OCI-LY7 (cell line): Measurements from ENCODE around the gene WFS1. TPM values are rescaled to one million over a fixed set of nuclear protein-coding genes. Genes with fewer than 3 reads are reported as not detected.

ENCODE experiments used
- BruUV-seq: library from RNA; stranded (reverse); fragments of 400-500 nt; replicated peaks from 2 replicates; lab custom pipeline; 2021; lab: Mats Ljungman, UMichigan
- CTCF ChIA-PET: fragments of 300-600 bp; sonication (Branson Sonifier 250); formaldehyde crosslinking; loops from one replicate; lab custom pipeline; 2022; ENCODE audit warnings: antibody characterized with exemption; ENCODE audit not compliant: unreplicated experiment; lab: Charles Lee
- POLR2A ChIA-PET: fragments of 300-600 bp; sonication (Branson Sonifier 250); formaldehyde crosslinking; loops from one replicate; lab custom pipeline; 2022; ENCODE audit warnings: antibody characterized with exemption; lab: Charles Lee
- DNase-seq: peaks from one replicate; pipeline ENCODE4 v3.0.0-alpha.2; 2015; ENCODE audit warnings: low spot score
- H2AFZ ChIP-seq: fragments of 200-600 bp; sonication (generic), shearing (Covaris generic); 2 replicates; pipeline ENCODE4 v1.6.1; 2014; ENCODE audit warnings: mild to moderate bottlenecking, antibody characterized with exemption, low read length, moderate library complexity
- H3K27ac ChIP-seq: fragments of 200-600 bp; sonication (generic); 2 replicates; pipeline ENCODE4 v1.5.1; 2014; ENCODE audit warnings: mixed run types, low read depth, mild to moderate bottlenecking, moderate library complexity, low read length, inconsistent platforms; ENCODE audit not compliant: poor library complexity, severe bottlenecking
- H3K36me3 ChIP-seq: fragments of 200-600 bp; sonication (generic); 2 replicates; pipeline ENCODE4 v1.6.1; 2014; ENCODE audit warnings: mild to moderate bottlenecking, antibody characterized with exemption, low read length, moderate library complexity, mixed read lengths; ENCODE audit not compliant: insufficient read depth
- H3K4me1 ChIP-seq: fragments of 200-600 bp; sonication (generic); 2 replicates; pipeline ENCODE4 v1.5.1; 2014; ENCODE audit warnings: mild to moderate bottlenecking, low read length; ENCODE audit not compliant: insufficient read depth, poor library complexity, severe bottlenecking
- H3K4me2 ChIP-seq: fragments of 200-600 bp; sonication (generic); 2 replicates; pipeline ENCODE4 v1.6.1; 2014; ENCODE audit warnings: mild to moderate bottlenecking, low read length
- H3K4me3 ChIP-seq: fragments of 200-600 bp; sonication (generic); 2 replicates; pipeline ENCODE4 v1.5.1; 2014; ENCODE audit warnings: mild to moderate bottlenecking, low read depth, low read length; ENCODE audit not compliant: poor library complexity, severe bottlenecking
- H3K79me2 ChIP-seq: fragments of 200-600 bp; sonication (generic); 2 replicates; pipeline ENCODE4 v1.6.1; 2016; ENCODE audit warnings: low read depth, mild to moderate bottlenecking, low read length, moderate library complexity, mixed read lengths; ENCODE audit not compliant: insufficient read depth
- H3K9me2 ChIP-seq: fragments of 200-600 bp; sonication (generic); 2 replicates; pipeline ENCODE4 v1.6.1; 2016; ENCODE audit warnings: mild to moderate bottlenecking, low read length, mixed read lengths; ENCODE audit not compliant: insufficient read depth
- H3K9me3 ChIP-seq: fragments of 200-600 bp; sonication (generic); 2 replicates; pipeline ENCODE4 v1.6.1; 2014; ENCODE audit warnings: mild to moderate bottlenecking, mixed run types, low read length, mixed read lengths
- H4K20me1 ChIP-seq: fragments of 200-600 bp; sonication (generic); 2 replicates; pipeline ENCODE4 v1.6.1; 2014; ENCODE audit warnings: mild to moderate bottlenecking, antibody characterized with exemption, low read length, moderate library complexity, mixed read lengths; ENCODE audit not compliant: insufficient read depth
- EZH2phosphoT487 ChIP-seq: fragments of 200-600 bp; sonication (generic); IDR thresholded peaks from 2 replicates; pipeline ENCODE4 v1.6.1; 2018; ENCODE audit warnings: low read depth, borderline replicate concordance, mild to moderate bottlenecking, mixed run types, antibody characterized with exemption, low read length, moderate library complexity, mixed read lengths
- intact Hi-C: fragments of 100-400 bp; cut with micrococcal nuclease; formaldehyde crosslinking; loops from one replicate; pipeline ENCODE4 v1.10.0; 2022; ENCODE audit not compliant: unreplicated experiment
- total RNA-seq, 2 experiments: library from RNA; depleted of rRNA in 1 of 2; stranded (reverse); fragments of >200 nt in 1 of 2; shearing (Covaris generic) in 1 of 2; gene quantifications; 2 replicates each; pipeline ENCODE4 v1.2.3, GENCODE V29; 2014 to 2022
- TF ChIP-seq, protein P1 (sequence below): fragments of 200-600 bp; sonication (generic); conservative IDR thresholded peaks from 2 replicates; pipeline ENCODE4 v1.5.1; 2014; ENCODE audit warnings: mild to moderate bottlenecking, antibody characterized with exemption, low read length, moderate library complexity, mixed read lengths

WFS1 gene
- total RNA-seq, 2 experiments from 2014 or later = 6.1 to 14.5 TPM

DNA sequence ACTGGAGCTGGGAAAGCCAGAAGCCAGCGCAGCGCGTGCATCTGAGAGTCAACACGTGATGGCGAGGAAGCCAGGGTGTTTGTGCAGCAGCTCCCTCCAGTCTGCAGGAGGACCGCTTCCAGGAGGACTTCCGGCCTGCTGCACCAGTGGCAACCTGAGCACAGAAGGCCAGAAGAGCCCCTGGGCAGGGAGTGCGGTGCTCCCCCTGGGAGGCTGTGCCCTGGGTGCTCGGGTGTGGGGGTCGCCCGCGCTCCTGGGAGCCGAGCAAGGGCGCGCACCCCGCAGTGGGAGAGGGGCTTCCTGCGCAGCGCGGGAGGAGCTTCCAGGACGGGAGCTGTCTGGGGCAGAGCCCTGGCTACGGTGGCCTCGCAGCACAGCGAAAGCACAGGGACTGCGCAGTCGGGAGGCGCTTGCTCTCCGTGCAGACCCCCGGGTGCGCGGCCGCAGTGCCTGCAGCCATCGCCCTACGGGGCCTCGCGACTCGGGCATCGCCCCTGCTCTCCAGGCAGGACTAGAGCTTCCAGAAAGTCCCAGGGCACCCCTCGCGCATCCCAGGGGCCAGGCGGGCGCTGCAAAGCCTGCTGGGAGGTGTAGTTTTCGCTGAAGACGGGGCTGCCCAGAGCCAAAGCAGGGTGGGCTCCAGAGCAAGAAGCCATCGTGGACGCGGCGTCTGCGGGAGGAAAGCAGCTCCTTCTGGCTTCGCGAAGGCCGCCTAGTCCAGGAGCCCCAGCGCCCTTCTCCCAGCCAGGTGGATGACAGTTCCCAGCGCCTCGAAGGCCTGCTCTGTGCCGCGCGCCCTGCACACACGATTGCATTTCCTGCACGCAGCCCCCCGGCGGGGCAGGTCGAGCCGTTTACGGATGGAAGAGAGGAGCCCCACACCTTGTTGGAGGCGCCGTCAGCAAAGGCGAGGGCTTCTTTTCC is 24.1 kb upstream of the WFS1 start:
- POLR2A ChIA-PET = no interaction called here
- DNase-seq = no peak
- BruUV-seq = no TSS peak
- no peaks in the 10 kb centered on the region for H4K20me1 ChIP-seq
- no peaks in the 10 kb centered on the region for H3K9me2 ChIP-seq
- no peak for TF ChIP-seq EZH2phosphoT487
- TF ChIP-seq, protein P1, sequence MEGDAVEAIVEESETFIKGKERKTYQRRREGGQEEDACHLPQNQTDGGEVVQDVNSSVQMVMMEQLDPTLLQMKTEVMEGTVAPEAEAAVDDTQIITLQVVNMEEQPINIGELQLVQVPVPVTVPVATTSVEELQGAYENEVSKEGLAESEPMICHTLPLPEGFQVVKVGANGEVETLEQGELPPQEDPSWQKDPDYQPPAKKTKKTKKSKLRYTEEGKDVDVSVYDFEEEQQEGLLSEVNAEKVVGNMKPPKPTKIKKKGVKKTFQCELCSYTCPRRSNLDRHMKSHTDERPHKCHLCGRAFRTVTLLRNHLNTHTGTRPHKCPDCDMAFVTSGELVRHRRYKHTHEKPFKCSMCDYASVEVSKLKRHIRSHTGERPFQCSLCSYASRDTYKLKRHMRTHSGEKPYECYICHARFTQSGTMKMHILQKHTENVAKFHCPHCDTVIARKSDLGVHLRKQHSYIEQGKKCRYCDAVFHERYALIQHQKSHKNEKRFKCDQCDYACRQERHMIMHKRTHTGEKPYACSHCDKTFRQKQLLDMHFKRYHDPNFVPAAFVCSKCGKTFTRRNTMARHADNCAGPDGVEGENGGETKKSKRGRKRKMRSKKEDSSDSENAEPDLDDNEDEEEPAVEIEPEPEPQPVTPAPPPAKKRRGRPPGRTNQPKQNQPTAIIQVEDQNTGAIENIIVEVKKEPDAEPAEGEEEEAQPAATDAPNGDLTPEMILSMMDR = no peak
- H3K27ac ChIP-seq = no peak overlapping the region
- H3K79me2 ChIP-seq = no peaks in the 10 kb centered on the region
- no peak overlapping the region for H3K4me2 ChIP-seq
- intact Hi-C loops = no loop called here
- CTCF ChIA-PET = no interaction called here
- no peak overlapping the region for H2AFZ ChIP-seq
- H3K9me3 ChIP-seq = no peaks in the 10 kb centered on the region
- no peaks in the 10 kb centered on the region for H3K36me3 ChIP-seq
- no peaks in the 10 kb centered on the region for H3K4me1 ChIP-seq
- no peak overlapping the region for H3K4me3 ChIP-seq

DNA sequence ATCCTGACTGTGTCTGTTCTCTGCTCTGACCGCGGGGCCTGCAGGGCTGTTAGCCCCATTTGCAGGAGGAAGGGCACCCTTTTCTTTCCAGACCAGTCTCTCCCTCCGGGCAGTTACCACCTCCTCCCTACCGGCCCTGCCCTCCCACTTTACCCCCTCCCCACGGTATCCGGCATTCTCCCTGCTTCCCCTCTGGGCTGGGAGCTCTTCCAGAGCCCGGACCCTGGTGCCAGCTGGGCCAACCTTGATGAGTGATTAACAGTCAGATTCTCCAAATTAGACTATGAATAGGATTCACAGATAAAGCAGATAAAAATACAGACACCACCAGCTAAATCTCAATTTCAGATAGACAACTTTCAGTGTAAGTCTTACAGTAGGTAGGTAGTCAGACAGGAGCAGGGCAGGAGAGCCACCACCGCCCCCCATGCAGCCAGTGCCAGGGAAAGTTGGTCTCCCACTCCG is 23.4 kb upstream of the WFS1 start:
- Histone ChIP-seq H3K27ac (no peak overlapping the region), H3K4me3 (no peak overlapping the region), H2AFZ (no peak overlapping the region), H3K9me3 (no peaks in the 10 kb centered on the region), H4K20me1 (no peaks in the 10 kb centered on the region), H3K4me1 (no peaks in the 10 kb centered on the region), H3K79me2 (no peaks in the 10 kb centered on the region), H3K36me3 (no peaks in the 10 kb centered on the region), H3K4me2 (no peak overlapping the region), H3K9me2 (no peaks in the 10 kb centered on the region)
- no peak for TF ChIP-seq EZH2phosphoT487
- TF ChIP-seq, protein P1 = no peak
- no TSS peak for BruUV-seq
- CTCF ChIA-PET = no interaction called here
- POLR2A ChIA-PET = no interaction called here
- intact Hi-C loops = no loop called here
- no peak for DNase-seq

DNA sequence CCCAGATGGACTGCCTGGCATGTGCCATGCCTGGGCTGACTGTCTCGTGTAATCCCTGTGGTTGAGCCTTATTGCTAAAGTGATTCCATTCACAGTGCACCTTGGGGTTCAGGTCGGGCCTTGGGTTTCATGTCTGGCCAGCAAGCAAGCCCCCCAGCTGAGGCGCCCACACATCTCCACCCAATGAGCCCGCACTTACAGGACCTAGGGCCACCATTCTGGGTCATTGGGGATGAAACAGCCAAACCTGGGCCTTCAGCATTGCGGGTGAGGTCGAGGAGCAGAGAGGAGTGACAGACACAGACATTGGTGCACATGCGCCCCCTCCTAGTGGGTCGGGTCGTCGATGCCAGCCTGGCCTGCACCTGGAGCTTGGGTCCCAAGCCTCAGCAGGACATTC is 21.3 kb upstream of the WFS1 start:
- Histone ChIP-seq H3K79me2 (no peaks in the 10 kb centered on the region), H4K20me1 (no peaks in the 10 kb centered on the region), H3K4me2 (no peak overlapping the region), H3K36me3 (no peaks in the 10 kb centered on the region), H3K27ac (no peak overlapping the region), H3K9me3 (no peaks in the 10 kb centered on the region), H3K4me3 (no peak overlapping the region), H3K9me2 (no peaks in the 10 kb centered on the region), H3K4me1 (no peaks in the 10 kb centered on the region), H2AFZ (no peak overlapping the region)
- ChIA-PET POLR2A (no interaction called here), CTCF (no interaction called here)
- no TSS peak for BruUV-seq
- DNase-seq = no peak
- TF ChIP-seq EZH2phosphoT487 = no peak
- TF ChIP-seq, protein P1 = no peak
- intact Hi-C loops = no loop called here
